Breast epithelium (tissue), 4 donors: Measurements from ENCODE around the gene RBFOX1. TPM values are rescaled to one million over a fixed set of nuclear protein-coding genes. Genes with fewer than 3 reads are reported as not detected.

Source experiments
- DNase-seq, 2 donors: peaks; one replicate each; pipeline ENCODE4 v3.0.0-alpha.2; 2019; ENCODE audit warnings: low spot score in 2 of 2
- H3K27ac ChIP-seq, 2 donors: fragments of 200-600 bp; sonication (generic) in 1 of 2; one replicate each; pipeline ENCODE4 v1.5.1; 2016 to 2019; ENCODE audit warnings: mild to moderate bottlenecking in 1 of 2
- H3K27me3 ChIP-seq, 2 donors: fragments of 200-600 bp; sonication (generic) in 1 of 2; one replicate each; pipeline versions ENCODE4 v1.5.1 to v1.6.0; 2017 to 2019; ENCODE audit warnings: control low read depth in 1 of 2, mild to moderate bottlenecking in 1 of 2
- H3K36me3 ChIP-seq: fragments of 200-600 bp; one replicate; pipeline ENCODE4 v1.5.1; 2019
- H3K4me1 ChIP-seq, 2 donors: fragments of 200-600 bp; sonication (generic); one replicate each; pipeline ENCODE4 v1.5.1; 2016 to 2019; ENCODE audit warnings: control low read depth in 1 of 2
- H3K4me3 ChIP-seq, 3 donors: fragments of 200-600 bp; sonication (generic); 1 replicate in 2 of 3; 2 replicates in 1 of 3; pipeline ENCODE4 v1.5.1; 2016 to 2019; ENCODE audit warnings: mild to moderate bottlenecking in 3 of 3, moderate library complexity in 2 of 3
- H3K9me3 ChIP-seq, 2 donors: fragments of 200-600 bp; sonication (generic) in 1 of 2; one replicate each; pipeline ENCODE4 v1.5.1; 2016 to 2019; ENCODE audit warnings: control low read depth in 1 of 2
- POLR2A ChIP-seq: fragments of 450-650 bp; IDR thresholded peaks from one replicate; pipeline ENCODE4 v1.6.1; 2016; ENCODE audit warnings: antibody characterized with exemption, mild to moderate bottlenecking, moderate library complexity
- POLR2AphosphoS5 ChIP-seq, 3 donors: sonication (generic); formaldehyde crosslinking; IDR thresholded peaks; one replicate each; pipeline ENCODE4 v1.6.1; 2017; ENCODE audit warnings: antibody characterized with exemption in 3 of 3
- intact Hi-C: fragments of 100-400 bp; cut with DNase I; formaldehyde crosslinking; loops from one replicate; pipeline ENCODE4 v1.15.1; 2023; ENCODE audit warnings: low total_unique reads
- total RNA-seq, 3 donors: library from RNA; depleted of rRNA; stranded (reverse); fragments of >200 nt; gene quantifications; one replicate each; pipeline ENCODE4 v1.1.0, GENCODE V29; 2016
- TF ChIP-seq, protein P1 (sequence below), 3 donors: fragments of 450-650 bp; IDR thresholded peaks; one replicate each; pipeline ENCODE4 v1.5.1; 2016 to 2017; ENCODE audit warnings: antibody characterized with exemption in 3 of 3, mild to moderate bottlenecking in 3 of 3, moderate library complexity in 3 of 3

RBFOX1 gene
- total RNA-seq, 3 donors from 2014 or later = 0.29 TPM; not detected in 2

DNA sequence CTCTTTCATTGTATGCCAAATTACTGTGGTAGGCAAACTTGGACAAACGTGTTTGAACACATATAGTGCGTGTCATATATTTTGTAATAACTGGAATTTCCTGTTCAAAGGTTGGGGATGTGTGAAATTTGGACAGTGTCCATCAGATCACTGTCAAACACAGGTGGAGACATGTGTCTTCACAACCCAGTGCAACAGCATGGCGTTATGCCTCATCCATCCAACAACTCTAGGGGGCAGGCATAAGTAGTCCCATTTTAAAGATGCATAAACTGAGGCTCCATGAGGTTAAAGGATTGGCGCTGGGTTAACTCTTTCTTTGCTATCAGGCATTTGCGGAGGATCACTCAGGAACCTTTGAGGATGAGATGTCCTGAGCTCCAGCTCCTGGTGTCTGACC, 103.7 kb downstream of the RBFOX1 start:
- peaks cover 3 to 4% of the 10 kb centered on the region in 2 donors for H3K9me3 ChIP-seq
- no peak overlapping the region for H3K27ac ChIP-seq
- H3K4me1 ChIP-seq = no peaks in the 10 kb centered on the region
- H3K4me3 ChIP-seq = no peak overlapping the region
- DNase-seq = no peak
- intact Hi-C loops = no loop called here
- H3K27me3 ChIP-seq = peaks cover 0 to 5% of the 10 kb centered on the region in 2 donors
- no peak for TF ChIP-seq POLR2AphosphoS5 (IDR thresholded peaks at IDR 0.05)
- TF ChIP-seq, protein P1, sequence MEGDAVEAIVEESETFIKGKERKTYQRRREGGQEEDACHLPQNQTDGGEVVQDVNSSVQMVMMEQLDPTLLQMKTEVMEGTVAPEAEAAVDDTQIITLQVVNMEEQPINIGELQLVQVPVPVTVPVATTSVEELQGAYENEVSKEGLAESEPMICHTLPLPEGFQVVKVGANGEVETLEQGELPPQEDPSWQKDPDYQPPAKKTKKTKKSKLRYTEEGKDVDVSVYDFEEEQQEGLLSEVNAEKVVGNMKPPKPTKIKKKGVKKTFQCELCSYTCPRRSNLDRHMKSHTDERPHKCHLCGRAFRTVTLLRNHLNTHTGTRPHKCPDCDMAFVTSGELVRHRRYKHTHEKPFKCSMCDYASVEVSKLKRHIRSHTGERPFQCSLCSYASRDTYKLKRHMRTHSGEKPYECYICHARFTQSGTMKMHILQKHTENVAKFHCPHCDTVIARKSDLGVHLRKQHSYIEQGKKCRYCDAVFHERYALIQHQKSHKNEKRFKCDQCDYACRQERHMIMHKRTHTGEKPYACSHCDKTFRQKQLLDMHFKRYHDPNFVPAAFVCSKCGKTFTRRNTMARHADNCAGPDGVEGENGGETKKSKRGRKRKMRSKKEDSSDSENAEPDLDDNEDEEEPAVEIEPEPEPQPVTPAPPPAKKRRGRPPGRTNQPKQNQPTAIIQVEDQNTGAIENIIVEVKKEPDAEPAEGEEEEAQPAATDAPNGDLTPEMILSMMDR (IDR thresholded peaks at IDR 0.05) = no peak
- no peak for TF ChIP-seq POLR2A
- H3K36me3 ChIP-seq = no peaks in the 10 kb centered on the region

DNA sequence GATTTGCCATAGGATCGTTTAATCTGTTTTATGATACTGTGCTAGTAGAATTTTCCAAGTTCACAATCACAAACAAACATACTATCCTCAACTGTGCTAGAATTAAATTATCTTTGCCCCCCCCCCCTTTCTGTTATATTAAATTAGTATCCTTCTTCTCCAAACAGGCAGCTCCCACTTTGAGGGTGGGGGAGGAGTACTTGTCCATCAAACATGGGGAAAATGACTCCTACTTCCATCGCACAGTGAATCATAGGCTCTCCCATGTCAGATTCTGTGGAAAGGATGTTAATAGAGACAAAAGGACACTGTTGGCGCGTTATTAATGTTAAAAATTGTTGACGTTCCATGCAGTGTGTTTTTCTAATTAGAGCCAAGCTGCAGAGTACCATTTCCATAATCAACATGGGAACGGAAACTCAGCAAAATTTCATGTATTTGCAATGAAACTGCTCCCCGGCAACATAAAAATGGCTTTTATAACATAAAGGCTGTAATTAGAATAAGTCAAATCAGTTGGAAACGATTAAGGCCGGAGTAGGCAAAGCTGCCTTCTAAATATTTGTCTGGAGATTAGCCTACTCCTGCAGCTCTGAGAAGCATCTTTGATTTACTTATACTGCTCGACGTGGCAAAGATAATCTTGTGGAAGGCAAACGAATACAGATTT, 104.6 kb downstream of the RBFOX1 start:
- peaks cover 0 to 4% of the 10 kb centered on the region in 2 donors for H3K9me3 ChIP-seq
- peaks cover 0 to 5% of the 10 kb centered on the region in 2 donors for H3K27me3 ChIP-seq
- intact Hi-C loops = no loop called here
- H3K27ac ChIP-seq = no peak overlapping the region
- H3K4me3 ChIP-seq = no peak overlapping the region
- H3K36me3 ChIP-seq = no peaks in the 10 kb centered on the region
- TF ChIP-seq, protein P1 (IDR thresholded peaks at IDR 0.05) = no peak
- TF ChIP-seq POLR2A (no peak), POLR2AphosphoS5 (IDR thresholded peaks at IDR 0.05) (no peak)
- no peaks in the 10 kb centered on the region for H3K4me1 ChIP-seq
- no peak for DNase-seq

DNA sequence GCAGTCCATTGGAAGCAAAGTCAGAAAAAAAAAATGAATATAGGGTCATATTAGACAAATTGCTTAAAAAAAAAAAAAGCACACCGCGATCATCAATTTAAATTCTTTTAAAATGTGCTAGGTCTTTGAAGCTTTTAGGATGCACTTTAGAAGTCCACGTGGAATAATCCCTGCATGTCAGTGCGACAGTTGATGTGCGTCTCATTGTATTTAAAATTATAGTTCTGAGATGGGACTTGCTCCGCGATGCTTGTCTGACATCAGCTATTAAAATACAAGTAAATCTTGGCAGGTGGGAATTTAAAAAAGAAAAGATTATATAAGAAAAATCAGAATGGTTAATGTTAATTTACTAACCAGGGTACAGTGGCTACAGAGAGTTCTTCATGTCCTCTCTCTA, 105.2 kb downstream of the RBFOX1 start:
- no peaks in the 10 kb centered on the region for H3K36me3 ChIP-seq
- no peak for DNase-seq
- H3K27me3 ChIP-seq = peaks cover 0 to 5% of the 10 kb centered on the region in 2 donors
- H3K27ac ChIP-seq = no peak overlapping the region
- no peak overlapping the region for H3K4me3 ChIP-seq
- TF ChIP-seq, protein P1 (IDR thresholded peaks at IDR 0.05) = no peak
- TF ChIP-seq POLR2A (no peak), POLR2AphosphoS5 (IDR thresholded peaks at IDR 0.05) (no peak)
- H3K4me1 ChIP-seq = no peaks in the 10 kb centered on the region
- H3K9me3 ChIP-seq = peaks cover 0 to 4% of the 10 kb centered on the region in 2 donors
- intact Hi-C loops = no loop called here

DNA sequence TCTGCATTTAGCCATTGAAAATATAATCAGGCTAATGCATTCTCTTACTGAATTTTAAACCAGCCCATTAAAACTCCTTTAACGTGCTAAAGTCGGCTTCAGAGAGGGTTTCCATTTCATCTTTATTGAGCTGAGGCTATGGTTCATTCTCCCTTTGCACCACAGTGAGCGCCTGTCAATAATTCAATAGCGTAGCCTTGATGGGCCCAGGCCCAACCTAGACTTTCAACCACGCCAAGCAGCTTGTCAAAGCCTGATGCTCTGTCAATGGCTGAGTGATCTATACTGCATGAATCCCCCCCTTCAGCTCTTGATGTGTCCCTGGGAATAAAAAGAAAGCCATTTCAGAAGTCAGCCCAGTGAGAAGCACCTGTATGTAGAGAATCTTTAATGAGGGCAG, 106.0 kb downstream of the RBFOX1 start:
- DNase-seq = no peak
- no peaks in the 10 kb centered on the region for H3K4me1 ChIP-seq
- peaks cover 0 to 4% of the 10 kb centered on the region in 2 donors for H3K9me3 ChIP-seq
- TF ChIP-seq POLR2A = no peak
- TF ChIP-seq POLR2AphosphoS5 (IDR thresholded peaks at IDR 0.05) = no peak
- TF ChIP-seq, protein P1 (IDR thresholded peaks at IDR 0.05) = no peak
- no peaks in the 10 kb centered on the region for H3K36me3 ChIP-seq
- H3K4me3 ChIP-seq = no peak overlapping the region
- intact Hi-C loops = no loop called here
- H3K27me3 ChIP-seq = peaks cover 0 to 5% of the 10 kb centered on the region in 2 donors
- H3K27ac ChIP-seq = no peak overlapping the region

DNA sequence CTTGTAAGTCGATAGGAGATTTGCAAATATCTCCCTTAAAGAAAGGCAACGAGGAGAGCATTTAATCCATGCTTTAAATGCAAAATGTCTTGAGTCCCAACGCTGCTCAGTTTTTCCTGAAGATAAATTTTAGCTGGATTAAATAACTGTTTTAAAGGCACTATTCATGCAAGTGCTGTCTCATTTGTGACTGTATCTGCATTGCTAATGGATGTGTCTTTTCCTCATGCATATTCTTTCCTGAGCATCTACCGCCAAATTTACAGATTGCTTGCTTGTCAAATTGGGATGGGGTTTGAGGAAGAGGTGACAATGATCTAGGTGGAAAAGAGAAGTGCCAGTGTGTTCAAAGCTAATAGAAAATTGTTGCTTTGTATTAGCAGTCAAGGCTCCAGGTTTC, 106.9 kb downstream of the RBFOX1 start:
- Histone ChIP-seq H3K36me3 (no peaks in the 10 kb centered on the region), H3K4me1 (no peaks in the 10 kb centered on the region), H3K27ac (no peak overlapping the region), H3K27me3 (peaks cover 0 to 5% of the 10 kb centered on the region in 2 donors), H3K9me3 (peaks cover 0 to 4% of the 10 kb centered on the region in 2 donors), H3K4me3 (no peak overlapping the region)
- intact Hi-C loops = no loop called here
- TF ChIP-seq POLR2A (no peak), POLR2AphosphoS5 (IDR thresholded peaks at IDR 0.05) (no peak)
- TF ChIP-seq, protein P1 (IDR thresholded peaks at IDR 0.05) = no peak
- DNase-seq = no peak
